NK-92 (cell line): ENCODE data around the gene ACOT7.

ENCODE experiments used
- DNase-seq: peaks from one replicate; lab custom pipeline; 2025; ENCODE audit not compliant: unreplicated experiment; lab: John Stamatoyannopoulos, UW

The ACOT7 gene

DNA sequence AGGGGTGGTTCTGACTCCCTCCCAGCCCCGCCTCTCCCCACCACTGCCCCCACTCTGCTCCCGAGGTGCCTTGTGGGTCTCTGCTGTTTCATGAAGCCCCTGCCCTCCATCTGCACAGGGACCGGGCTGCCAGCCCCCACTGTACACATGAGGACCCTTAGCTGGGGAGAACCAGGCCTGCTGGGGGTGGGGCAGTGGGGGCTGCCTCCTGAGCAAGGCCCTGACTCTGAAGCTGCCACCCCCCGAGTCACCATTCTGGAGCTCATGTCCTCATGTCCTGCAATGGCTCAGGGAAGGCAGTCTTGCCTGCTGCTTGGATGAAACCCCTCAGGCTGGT is 141.2 kb downstream of the ACOT7 start:
- DNase-seq: no peak

- no peak for DNase-seq
Observed at GRCh38 chr1:6251681-6252373, 141.7 kb downstream of the ACOT7 start.

DNA sequence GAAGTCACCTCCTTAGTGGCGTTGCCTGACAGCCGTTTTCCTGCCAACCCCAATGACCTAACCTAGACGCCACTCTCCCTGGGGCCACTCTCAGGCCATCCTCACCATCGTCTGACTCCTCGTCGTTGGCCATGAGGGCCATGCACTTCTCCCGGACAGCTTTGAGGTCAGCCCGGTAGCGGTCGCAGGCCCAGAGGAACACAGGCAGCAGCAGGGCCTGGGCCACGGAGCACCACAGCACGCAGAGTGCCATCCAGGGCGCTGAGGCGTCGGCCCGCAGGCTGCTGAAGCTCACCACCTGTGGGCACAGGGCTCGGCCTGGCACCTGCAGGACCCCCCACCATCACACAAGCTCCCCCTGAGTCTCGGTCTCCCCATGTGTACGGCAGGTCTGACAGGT is 142.3 kb downstream of the ACOT7 start:
- no peak for DNase-seq

- DNase-seq: no peak
Observed at GRCh38 chr1:6249739-6250689, 143.6 kb downstream of the ACOT7 start.

GRCh38 chr1:6248932-6249738 is 144.4 kb downstream of the ACOT7 start:
- DNase-seq: no peak

GRCh38 chr1:6248161-6248776 is 145.3 kb downstream of the ACOT7 start:
- DNase-seq: no peak

DNA sequence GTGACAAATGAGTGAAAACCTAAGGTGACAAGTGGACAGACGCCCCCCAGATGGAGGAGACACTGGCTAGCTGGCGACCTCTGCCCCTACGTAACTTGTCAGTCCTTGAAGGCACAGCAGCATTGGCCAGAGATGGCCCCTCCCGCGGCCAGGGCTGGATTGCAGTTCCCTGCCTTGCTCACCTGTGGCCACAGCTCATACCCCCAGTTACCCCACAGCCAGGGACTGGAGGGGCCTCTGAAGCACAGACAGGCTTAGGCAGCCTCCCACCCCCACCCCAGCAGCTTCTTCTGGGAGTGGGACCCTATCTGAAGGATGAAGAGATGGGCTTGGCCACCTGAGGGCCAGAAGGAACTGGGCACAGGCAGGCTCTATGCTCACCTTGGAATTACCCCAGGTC is 145.9 kb downstream of the ACOT7 start:
- no peak for DNase-seq

- DNase-seq: no peak
Observed at GRCh38 chr1:6246497-6247467, 146.8 kb downstream of the ACOT7 start.

GRCh38 chr1:6245869-6246496 is 147.6 kb downstream of the ACOT7 start:
- no peak for DNase-seq

- no peak for DNase-seq
Observed at GRCh38 chr1:6245086-6245868, 148.3 kb downstream of the ACOT7 start.

- no peak for DNase-seq
Observed at GRCh38 chr1:6244401-6245049, 149.0 kb downstream of the ACOT7 start.

- no peak for DNase-seq
Observed at GRCh38 chr1:6243993-6244392, 149.6 kb downstream of the ACOT7 start, which contains the start of gene HES3. Gene HES3 (plus strand): TSS chr1:6244179. CDS start chr1:6244366, 187 bp downstream.

- DNase-seq: no peak
Observed at GRCh38 chr1:6243053-6243834, 150.3 kb downstream of the ACOT7 start.

- no peak for DNase-seq
Observed at GRCh38 chr1:6241887-6242740, 151.5 kb downstream of the ACOT7 start.

GRCh38 chr1:6241107-6241886 is 152.3 kb downstream of the ACOT7 start:
- no peak for DNase-seq
